ENCODE results near the gene THEM4.

Gene THEM4

GRCh38 chr1:151825751-151826660, 83.3 kb downstream of the THEM4 start:
- TF ChIP-seq CTCF (IDR thresholded peaks at IDR 0.05; ENCODE audit: extremely low read depth, missing control alignments): no peak
- DNase-seq (ENCODE audit: low spot score): no peak

GRCh38 chr1:151825204-151825603, 84.1 kb downstream of the THEM4 start:
- no peak for DNase-seq (ENCODE audit: low spot score)
- TF ChIP-seq CTCF (IDR thresholded peaks at IDR 0.05; ENCODE audit: extremely low read depth, missing control alignments): no peak
